HG03196 (cell line): ENCODE data around the gene MCTP2.
"Not testable (repeated sequence)": the region's sequence is repeated elsewhere in the genome, so short reads cannot be mapped to it uniquely, and the experiment has no call there.

Source experiments
- ATAC-seq: cut with Tn5 transposase; IDR thresholded peaks from one replicate; pipeline ENCODE4 v1.9.1; 2021; ENCODE audit not compliant: unreplicated experiment

Gene MCTP2

DNA sequence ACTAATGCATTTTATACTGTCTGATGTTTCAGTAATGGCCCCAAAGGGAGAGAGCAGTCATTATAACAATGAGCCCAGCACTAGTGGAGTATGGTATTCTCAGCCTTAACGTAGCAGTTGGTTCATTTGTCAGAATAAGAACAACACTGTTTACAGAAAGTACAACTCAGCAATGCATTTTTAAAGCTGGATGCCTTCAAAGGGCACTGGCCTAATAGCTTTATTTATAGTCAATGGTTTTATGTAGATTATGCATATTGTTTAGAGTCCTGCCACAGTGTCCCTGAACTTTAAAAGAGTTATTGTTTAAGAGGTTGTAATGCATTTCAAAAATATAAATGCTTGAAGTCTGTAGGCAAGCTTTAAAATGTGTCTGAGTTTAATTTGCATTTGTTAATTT lies 211.1 kb downstream of the MCTP2 start:
- ATAC-seq, result no peak

DNA sequence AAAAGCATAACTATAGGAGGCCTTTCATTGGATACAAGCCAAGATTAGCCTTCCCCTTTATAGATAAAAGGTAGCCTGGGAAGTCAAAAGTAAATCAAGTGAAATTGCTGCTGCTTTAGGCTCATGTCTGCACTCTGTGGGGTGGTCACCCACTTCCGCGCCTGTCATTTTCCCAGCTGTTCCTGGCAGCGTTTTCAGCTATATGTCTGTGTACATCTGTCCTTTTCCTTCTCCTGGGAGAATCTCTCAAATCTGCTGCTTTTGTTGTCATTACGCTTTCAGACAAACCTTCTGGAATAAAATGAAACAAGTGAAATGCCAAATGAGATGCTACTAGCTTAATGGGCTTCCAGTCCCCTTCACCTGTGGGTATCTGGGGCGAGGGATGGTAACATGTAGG lies 211.8 kb downstream of the MCTP2 start:
- no peak for ATAC-seq

DNA sequence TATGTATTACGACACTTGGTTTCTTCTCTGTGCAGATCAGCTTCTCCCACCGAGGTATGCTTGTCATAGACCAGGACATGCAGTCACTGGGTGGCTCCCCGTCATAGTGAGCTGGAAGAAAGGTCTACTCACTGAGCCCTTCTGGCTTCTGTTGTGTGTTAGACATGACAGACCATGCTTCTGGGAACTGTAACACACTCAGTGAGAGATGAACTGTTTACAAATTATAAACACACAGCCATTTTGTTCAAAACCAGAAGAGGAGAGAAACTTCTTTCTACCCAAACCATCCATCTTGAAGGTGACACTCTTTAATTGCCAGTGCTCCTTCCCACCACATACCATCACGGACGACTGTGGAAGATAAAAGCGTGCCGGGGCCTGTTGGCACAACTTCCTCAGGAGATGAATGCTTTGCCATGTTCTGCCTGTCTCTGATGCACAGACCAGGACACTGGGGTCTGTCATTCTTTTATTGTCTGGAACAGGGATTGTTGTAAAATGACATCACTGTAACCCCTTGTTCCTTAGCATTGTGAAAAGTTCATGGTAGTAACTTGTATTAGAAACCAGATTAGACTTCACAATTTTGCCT lies 214.3 kb downstream of the MCTP2 start:
- ATAC-seq, result no peak

DNA sequence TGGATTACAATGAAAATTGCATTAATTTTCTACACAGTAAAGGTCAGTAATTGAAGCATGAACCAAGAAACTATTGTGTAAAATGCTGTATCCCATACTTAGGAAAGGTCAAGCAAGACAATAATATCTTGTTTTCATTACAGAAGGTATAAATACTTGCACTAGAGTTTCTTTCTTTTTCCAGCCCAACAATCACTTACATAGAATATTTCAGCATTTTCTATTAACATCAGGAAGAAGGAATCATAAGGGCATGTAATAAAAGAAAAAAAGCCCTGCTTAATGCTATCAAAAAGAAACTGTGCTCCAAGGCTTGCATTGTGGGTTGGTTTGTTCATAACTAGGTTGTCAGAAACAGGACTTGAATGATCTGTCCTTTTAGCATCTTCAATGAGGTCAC lies 215.1 kb downstream of the MCTP2 start:
- ATAC-seq, result no peak

DNA sequence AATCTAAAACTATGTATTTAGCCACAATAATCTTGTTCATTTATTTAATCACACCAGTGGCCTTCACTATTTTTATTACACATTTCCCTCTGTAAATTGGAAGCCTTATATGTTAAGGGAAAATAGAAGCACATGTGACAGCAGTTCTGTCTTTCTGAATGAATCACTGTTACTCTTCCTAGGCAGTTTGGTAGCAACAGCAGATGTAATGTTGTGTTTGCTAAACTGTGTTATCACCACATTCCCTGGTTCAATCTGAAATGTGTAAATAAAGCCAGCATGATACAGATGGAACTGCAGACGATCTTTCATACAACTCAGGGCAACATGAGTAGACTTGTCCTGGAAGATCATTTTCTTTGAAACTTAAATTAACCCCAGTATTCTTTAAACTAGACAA lies 220.1 kb downstream of the MCTP2 start:
- ATAC-seq, result no peak

DNA sequence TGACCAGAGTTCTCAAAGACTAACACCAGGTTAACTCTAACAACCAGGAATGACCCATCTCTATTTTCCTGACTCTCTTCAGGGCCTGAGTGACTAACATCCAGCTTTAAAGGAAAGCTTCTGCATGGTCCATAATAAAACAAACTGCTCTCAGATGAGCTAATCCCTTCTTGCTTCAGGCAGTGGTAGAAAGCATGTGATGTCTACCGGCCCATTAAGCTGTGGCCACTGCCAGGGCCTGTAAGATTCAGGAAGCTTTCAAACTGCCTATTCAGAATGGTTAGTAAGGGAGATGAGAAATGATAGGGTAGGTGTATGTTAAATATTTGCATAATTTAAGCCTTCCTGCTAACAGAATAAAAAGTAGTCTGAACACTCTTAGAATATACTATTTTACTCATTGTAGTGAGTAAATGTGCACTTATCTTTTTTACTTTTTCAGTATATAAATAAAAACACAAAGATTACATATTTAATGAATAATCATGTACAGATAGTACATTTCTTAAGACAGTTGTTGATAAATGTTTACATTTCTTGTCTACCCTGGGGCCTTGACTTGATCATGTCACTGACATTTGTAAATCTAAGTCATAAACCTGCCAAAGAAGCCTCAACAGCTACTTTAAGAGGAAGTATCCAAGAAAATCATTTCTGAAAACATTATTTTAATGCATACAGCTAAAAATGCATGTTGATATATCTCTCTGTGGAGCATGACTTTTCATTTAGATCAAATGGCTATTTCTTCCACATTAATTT lies 222.0 kb downstream of the MCTP2 start:
- ATAC-seq, result no peak

DNA sequence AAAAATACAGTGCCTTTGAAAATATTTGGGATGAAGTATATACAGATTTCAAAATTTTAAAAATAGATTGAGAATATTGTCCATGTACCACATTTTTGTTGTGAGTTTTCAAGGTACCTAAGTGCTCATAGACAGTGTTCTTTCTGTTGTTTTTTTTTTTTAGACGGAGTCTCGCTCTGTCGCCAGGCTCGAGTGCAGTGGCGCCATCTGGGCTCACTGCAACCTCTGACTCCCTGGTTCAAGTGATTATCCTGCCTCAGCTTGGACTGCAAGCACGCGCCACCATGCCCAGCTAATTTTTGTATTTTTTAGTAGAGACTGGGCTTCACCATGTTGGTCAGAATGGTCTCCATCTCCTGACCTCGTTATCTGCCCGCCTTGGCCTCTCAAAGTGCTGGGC lies 223.9 kb downstream of the MCTP2 start:
- no peak for ATAC-seq

DNA sequence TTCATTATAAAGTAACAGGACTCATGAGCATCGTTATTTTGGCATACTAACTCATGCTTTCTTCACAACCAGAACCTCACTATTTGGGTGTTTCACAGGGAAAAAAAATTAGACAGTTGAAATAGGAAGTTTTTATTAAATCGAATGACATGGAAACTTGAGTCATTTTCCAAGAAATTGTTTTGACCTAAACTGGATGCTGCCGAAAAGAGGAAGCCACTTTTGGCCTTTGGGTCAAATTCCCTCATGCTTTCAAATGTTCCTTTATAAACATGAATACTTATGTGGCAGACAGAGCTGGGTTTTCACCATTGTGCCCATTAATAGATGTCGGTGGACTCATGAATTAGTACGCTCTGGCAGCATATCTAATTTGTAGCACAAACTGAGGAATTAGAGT lies 224.9 kb downstream of the MCTP2 start:
- ATAC-seq, result no peak

DNA sequence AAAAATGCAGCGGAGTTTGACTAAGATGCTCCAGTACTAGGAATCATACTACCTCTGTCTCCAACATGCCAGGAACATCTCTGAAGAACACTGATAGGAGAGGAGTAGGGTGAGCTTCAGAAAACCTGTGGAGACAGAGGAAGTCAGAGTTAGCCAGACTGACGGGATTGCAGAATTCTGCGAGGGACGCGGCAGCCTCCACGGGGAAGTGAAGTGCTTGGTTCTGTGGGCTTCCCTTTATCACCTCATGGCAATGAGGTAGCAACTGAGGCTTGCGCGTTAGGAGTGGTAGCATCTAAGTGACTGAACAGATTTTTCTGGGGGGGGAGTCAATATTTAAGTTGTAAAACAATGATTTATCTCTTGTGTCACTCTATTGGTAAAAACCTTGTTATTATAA lies 226.3 kb downstream of the MCTP2 start:
- ATAC-seq, result no peak

DNA sequence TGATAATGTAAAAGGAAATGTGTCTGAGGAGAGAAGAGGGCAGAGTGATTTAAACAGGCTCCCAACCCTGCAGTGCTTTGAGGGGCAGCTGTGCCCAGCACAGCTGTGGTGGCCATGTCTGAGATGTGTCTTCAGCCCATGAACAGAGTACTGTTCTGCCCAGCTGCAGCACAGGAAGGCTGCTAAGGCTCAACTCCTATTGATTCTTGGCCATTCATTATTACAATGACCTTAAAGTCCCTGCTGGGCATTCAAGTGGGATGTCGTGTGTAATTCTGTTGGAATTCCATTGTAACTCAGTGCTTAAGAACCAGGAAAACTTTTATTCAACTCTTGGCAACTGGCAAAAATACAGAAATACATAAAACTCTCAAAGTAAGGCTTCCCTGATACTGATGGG lies 229.3 kb downstream of the MCTP2 start:
- no peak for ATAC-seq

DNA sequence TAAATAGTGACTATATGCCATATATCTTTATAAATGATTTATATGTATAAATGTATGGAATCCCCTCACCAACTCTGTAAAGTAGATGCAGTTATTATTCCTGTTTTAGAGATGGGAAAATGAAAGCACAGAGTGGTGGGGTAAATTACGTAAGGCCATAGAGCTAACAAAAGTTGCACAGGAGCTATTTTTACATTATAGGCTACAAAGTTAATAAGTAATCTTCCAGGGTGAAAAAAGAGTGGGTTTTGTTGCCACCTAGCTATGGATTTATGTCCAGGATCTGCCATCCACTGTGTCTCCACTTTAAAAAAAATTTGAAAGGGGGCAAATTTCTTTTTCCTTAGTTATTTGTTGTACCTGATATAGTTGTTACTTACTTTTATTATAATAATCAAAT lies 235.7 kb downstream of the MCTP2 start:
- no peak for ATAC-seq

DNA sequence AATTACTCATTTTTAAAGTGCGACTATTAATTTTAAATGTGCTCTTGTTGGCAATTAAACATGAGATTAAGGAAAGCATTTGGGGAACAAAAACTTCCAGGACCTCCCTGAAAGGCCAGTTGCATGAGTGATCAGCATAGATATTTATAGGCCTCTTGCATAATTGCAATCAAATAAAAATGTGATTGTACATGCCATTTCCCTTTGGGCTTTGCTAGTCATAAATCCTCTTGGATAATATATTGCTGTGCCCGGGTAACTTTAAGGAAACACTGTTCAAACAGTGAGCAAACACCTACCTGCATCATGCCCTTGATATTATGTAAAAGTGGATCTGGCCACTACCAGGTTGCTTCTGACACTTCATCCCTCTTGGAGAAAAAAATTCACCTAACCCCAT lies 239.1 kb downstream of the MCTP2 start:
- no peak for ATAC-seq

DNA sequence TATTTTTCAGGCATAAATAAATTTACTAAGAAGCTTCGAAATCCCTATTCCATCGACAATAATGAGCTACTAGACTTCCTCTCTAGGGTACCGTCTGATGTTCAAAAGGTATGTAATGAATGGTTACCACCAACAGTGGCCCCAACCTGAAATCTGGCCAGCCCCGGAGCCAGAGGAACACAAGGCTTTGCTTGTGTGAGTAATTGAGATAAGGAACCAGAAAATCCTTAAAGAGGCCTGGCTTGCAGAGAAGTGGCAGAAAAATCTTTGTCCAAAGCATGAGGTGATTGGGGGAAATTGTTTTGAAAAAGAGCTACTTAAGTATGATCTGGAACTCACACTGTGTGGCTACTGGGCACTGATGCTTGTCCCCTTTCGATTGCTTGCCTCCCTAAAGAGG lies 245.3 kb downstream of the MCTP2 start:
- no peak for ATAC-seq

DNA sequence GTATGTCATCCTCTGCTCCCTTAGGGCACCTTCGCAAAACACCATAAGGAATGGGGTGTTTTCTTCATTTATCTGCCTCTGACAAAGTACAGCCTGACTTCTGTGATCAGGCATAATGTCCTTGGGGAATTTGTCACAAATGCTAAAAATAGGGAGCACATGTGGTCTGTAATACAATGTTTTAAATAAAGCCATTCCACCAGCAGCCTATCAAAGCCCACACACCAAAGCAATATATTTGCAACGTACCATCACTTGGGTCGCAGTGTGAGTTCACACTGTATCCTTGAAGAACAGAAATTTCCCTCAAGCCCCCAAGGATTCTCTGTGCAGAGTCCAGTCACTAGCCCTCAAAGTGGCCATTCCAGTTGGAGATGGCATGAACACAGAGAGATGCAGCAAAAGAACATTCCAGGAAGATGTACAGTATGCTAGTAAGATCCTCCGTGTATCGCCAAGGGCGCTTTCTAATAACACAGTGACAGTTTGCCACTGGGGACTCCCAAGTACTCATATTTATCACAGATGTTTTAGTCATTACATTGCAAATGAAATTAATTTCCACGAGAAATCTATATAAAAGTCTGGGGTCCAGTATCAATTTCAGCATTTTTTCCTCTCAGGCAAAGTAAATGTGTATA lies 246.7 kb downstream of the MCTP2 start:
- no peak for ATAC-seq

DNA sequence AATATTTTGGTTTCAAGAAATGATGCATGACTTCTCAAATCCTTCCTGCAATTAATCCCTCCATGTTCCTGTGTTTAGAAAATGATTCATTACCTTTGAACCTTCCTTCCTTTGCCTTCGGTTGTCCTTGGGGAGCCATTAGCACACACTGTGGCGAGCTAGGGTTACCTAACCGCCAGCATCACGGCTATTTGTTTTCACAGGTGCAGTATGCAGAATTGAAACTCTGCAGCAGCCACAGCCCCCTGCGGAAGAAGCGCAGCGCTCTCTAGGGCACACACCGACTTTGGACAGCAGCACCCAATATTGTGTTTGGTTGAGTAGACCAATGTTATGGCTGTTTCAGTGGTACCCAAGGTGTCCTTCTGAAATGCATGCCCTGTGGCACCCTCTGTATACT lies 247.4 kb downstream of the MCTP2 start:
- no peak for ATAC-seq

DNA sequence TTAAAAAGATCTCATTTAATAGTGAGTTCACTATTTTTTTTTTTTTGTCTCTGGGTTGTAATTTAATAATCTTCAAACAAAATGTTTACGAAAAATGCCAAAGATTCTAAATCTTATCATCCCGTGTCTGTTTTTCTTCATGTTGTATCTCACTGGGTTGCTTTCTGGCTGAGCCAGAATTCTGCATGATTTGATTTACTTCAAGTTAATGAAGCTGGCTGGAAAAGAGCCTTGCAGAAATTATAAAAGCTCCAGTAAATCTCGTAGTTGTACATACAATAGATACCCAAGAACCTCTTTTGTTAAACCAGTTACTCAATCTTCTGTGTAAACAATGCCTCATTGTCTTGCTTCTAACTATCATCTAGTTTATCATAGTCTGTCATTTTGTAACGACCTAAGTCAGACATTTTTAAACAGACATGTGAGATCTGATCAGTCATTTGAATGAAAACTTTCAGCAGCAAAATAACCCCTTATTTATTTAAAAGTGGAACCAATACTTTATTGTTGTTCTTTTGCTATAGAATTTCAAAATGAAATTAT lies 249.0 kb downstream of the MCTP2 start:
- no peak for ATAC-seq

DNA sequence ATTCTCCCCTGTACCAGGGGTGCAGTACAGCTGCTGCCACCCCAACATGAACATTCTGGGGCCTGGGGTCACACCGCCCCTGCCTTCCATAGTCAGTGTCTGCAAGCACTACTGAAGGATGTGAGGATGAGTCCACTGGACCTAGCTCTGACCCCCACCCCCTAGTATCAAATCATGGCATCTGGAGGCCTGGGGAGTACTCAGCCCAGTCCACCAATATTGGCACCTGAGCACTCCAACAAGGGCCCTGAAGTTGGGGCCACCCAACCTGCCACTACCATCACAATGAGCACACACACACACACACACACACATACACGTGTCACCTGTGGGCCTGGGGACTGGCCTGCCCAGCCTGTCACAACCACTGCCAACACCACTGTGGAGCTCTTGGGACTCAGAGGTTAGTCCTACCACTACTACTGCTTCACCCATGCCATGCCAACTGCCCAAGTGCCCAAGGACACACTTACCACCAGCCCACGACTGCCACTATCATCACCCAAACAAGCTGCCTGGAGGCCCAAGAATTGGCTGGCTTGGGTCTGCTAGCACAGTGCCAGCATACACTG lies 253.9 kb downstream of the MCTP2 start:
- no peak for ATAC-seq

DNA sequence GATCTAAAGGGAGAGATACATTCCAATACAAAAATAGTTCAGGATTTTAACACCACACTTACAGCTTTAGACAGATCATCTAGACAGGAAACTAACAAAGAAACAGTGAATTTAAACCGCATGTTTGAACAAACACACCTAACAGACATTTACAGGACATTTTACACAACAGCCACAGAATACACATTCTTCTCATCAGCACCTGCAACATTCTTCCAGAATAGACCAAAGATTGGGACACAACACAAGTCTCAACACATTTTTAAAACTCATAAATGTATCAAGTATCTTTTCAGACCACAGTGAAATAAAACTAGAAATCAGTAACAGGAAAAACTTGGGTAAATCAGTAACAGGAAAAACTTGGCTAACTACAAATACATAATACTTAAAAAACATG lies 256.3 kb downstream of the MCTP2 start:
- ATAC-seq, result no peak

DNA sequence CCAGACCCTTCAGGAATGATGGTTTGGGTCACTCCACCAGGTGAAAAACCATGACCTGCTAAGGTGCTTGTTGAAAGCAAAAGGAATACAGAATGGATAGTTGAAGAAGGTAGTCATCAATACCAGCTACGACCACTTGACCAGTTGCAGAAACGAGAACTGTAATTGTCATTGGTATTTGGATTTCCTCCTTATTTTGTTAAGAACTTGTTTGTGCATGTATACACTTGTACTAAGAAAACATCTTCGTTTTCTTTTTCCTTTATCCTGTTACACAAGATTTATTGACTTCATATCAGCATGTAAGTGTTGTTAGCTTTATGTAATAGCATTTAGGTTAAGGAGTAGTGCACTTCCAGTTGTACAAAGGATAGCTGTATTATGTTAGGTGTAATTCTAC lies 261.8 kb downstream of the MCTP2 start:
- ATAC-seq, result no peak

DNA sequence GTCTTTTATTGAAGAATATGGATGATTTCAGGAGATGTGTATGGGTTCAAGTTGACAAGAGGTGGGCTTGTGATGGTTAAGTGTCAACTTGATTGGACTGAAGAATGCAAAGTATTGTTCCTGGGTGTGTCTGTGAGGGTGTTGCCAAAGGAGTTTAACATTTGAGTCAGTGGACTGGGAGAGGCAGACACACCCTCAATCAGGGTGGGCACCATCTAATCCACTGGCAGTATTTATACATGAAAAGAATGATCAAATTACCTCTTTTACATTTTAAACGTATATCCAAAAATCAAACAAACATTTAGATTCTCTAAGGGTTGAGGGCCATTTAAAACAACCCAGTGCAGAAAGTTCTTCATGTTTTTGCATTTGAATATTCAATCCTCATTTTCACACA lies 262.2 kb downstream of the MCTP2 start:
- ATAC-seq, result not testable (repeated sequence)

DNA sequence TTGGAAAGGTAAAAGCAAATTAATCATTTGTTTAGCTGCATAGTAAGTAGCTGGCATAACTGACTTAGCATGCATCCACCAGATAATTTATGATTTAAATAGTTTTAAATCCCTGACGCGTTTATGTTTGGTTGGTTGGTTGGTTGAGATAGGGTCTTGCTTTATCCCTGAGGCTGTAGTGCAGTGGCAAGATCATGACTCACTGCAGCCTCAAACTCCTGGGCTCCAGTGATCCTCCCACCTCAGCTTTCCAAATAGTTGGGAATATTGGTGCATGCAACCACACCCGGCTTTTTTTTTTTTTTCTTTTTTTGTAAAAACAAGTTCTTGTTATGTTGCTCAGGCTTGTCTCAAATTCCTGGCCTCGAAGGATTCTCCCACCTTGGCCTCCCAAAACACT lies 263.4 kb downstream of the MCTP2 start:
- no peak for ATAC-seq

DNA sequence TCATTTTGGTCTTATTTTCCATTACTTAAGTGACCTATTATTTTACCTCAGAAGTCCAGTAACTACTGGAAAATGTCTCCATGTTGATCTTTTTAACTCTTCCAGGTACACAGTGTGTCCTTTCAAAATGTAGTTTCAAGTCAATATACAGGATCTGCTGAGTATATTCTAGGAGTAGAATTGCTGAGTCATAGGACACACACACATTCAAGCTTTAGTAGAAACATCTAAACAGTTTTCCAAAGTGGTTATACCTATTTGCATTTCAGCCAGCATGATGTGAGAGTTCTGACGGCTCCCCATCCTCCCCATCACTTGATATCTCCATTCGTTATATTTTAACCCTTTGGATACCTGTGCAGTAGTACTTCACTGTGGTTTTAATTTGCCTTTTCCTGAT lies 271.9 kb downstream of the MCTP2 start:
- no peak for ATAC-seq
